GM12878 (cell line): ENCODE data around the gene HS3ST2. TPM values are rescaled to one million over a fixed set of nuclear protein-coding genes. Genes with fewer than 3 reads are reported as not detected.

Experiments
- ATAC-seq: fragments of 200-7000 bp; cut with Tn5 transposase; 3 replicates; pipeline ENCODE4 v1.9.1; 2020; ENCODE audit warnings: mild to moderate bottlenecking, moderate library complexity
- BruUV-seq: library from RNA; stranded (reverse); fragments of 400-500 nt; replicated peaks from 2 replicates; lab custom pipeline; 2021; lab: Mats Ljungman, UMichigan
- CTCF ChIA-PET: fragments of 300-600 bp; sonication (Branson Sonifier 250); formaldehyde crosslinking; extraction: SDS; loops from one replicate; lab custom pipeline; 2021; ENCODE audit warnings: inconsistent platforms; lab: Yijun Ruan, JAX
- POLR2A ChIA-PET: fragments of 350-600 bp; formaldehyde crosslinking; extraction: SDS; loops from one replicate; lab custom pipeline; 2021; ENCODE audit warnings: inconsistent platforms; lab: Charles Lee
- RAD21 ChIA-PET: fragments of 300-600 bp; sonication (Branson Sonifier 250); formaldehyde crosslinking; loops from one replicate; lab custom pipeline; 2023; ENCODE audit warnings: antibody characterized with exemption; ENCODE audit not compliant: unreplicated experiment; lab: Charles Lee
- SMC1A ChIA-PET: fragments of 300-600 bp; sonication (Branson Sonifier 250); formaldehyde crosslinking; loops from one replicate; lab custom pipeline; 2023; ENCODE audit not compliant: unreplicated experiment, uncharacterized antibody; lab: Charles Lee
- DNase-seq: peaks from one replicate; pipeline ENCODE4 v3.0.0-alpha.2; 2011; ENCODE audit warnings: low read depth, low spot score
- FAIRE-seq: peaks from 3 replicates; lab custom pipeline; 2011; peaks lifted over from hg19 to GRCh38; lab: Jason Lieb, UNC
- H2AFZ ChIP-seq: 2 replicates; pipeline ENCODE4 v1.6.0; 2011; ENCODE audit warnings: low read depth, low read length, control low read depth; ENCODE audit not compliant: control insufficient read depth
- H3K27ac ChIP-seq: 2 replicates; pipeline ENCODE4 v1.5.1; 2011; ENCODE audit warnings: control low read depth; ENCODE audit not compliant: control insufficient read depth, insufficient read depth
- H3K27me3 ChIP-seq, 2 experiments: replicated peaks in 1 of 2; 2 replicates each; pipeline versions ENCODE4 v1.6.0 to v1.6.1; 2011; ENCODE audit warnings: low read length in 1 of 2; ENCODE audit not compliant: control insufficient read depth in 2 of 2, insufficient read depth in 2 of 2
- H3K36me3 ChIP-seq, 2 experiments: 2 replicates each; pipeline ENCODE4 v1.5.1; 2011; ENCODE audit warnings: low read length in 1 of 2; ENCODE audit not compliant: control insufficient read depth in 2 of 2, insufficient read depth in 2 of 2
- H3K4me1 ChIP-seq: 2 replicates; pipeline ENCODE4 v1.6.1; 2011; ENCODE audit warnings: mild to moderate bottlenecking, low read length, moderate library complexity, mixed read lengths; ENCODE audit not compliant: control insufficient read depth, insufficient read depth
- H3K4me2 ChIP-seq: 2 replicates; pipeline ENCODE4 v1.6.0; 2011; ENCODE audit warnings: control low read depth; ENCODE audit not compliant: control insufficient read depth, insufficient read depth
- H3K4me3 ChIP-seq: fragments of 200-600 bp; sonication (generic); 2 replicates; pipeline ENCODE4 v1.5.1; 2016
- H3K79me2 ChIP-seq: 2 replicates; pipeline ENCODE4 v1.6.0; 2011; ENCODE audit warnings: low read length; ENCODE audit not compliant: control insufficient read depth, insufficient read depth
- H3K9ac ChIP-seq: 2 replicates; pipeline ENCODE4 v1.8.0; 2011; ENCODE audit warnings: low read length, control low read depth, mixed read lengths; ENCODE audit not compliant: control insufficient read depth, insufficient read depth
- H3K9me3 ChIP-seq: replicated peaks from 3 replicates; pipeline ENCODE4 v1.5.1; 2011; ENCODE audit warnings: mild to moderate bottlenecking, low read length; ENCODE audit not compliant: control insufficient read depth, insufficient read depth
- H4K20me1 ChIP-seq: 2 replicates; pipeline ENCODE4 v1.6.0; 2011; ENCODE audit not compliant: control insufficient read depth, insufficient read depth
- CHD2 ChIP-seq: IDR thresholded peaks from 2 replicates; pipeline ENCODE4 v1.6.1; 2011; ENCODE audit warnings: low read depth, low read length, improper control_type of control experiment, borderline replicate concordance
- FOS ChIP-seq: IDR thresholded peaks from 3 replicates; pipeline ENCODE4 v1.6.1; 2011; ENCODE audit warnings: borderline replicate concordance; ENCODE audit not compliant: insufficient read length; ENCODE audit errors: extremely low read depth
- FOXM1 ChIP-seq: IDR thresholded peaks from 2 replicates; pipeline ENCODE4 v1.6.1; 2012; ENCODE audit warnings: low read depth, mild to moderate bottlenecking, inconsistent platforms, low read length, moderate library complexity
- MYB ChIP-seq: fragments of 150-350 bp; IDR thresholded peaks from 2 replicates; pipeline ENCODE4 v1.6.1; 2014; ENCODE audit warnings: mild to moderate bottlenecking, low read depth, low read length, borderline replicate concordance
- PBX3 ChIP-seq: IDR thresholded peaks from 2 replicates; pipeline ENCODE4 v1.6.1; 2011; ENCODE audit warnings: mild to moderate bottlenecking, low read depth, low read length, moderate library complexity; ENCODE audit not compliant: insufficient replicate concordance
- ZNF274 ChIP-seq: IDR thresholded peaks from one replicate; pipeline ENCODE4 v1.8.0; 2011; ENCODE audit not compliant: insufficient read length, insufficient read depth
- WGBS: methylation state at CpG from one replicate; pipeline ENCODE4 v1.1.6; 2016; ENCODE audit warnings: low lambda C conversion rate; ENCODE audit not compliant: insufficient replicate concordance, insufficient coverage; ENCODE audit errors: missing lambda C conversion rate; 5-methylcytosine and 5-hydroxymethylcytosine counted together
- in situ Hi-C: fragments of 300-500 bp; cut with MboI; formaldehyde crosslinking; loops from 9 replicates; pipeline ENCODE4 v1.14.3; 2018; ENCODE audit warnings: mixed read lengths
- intact Hi-C: fragments of 100-400 bp; cut with micrococcal nuclease; formaldehyde crosslinking; loops from one replicate; pipeline ENCODE4 v1.14.2; 2022; ENCODE audit not compliant: unreplicated experiment
- polyA plus RNA-seq, 11 experiments: library from polyadenylated mRNA; depleted of rRNA in 4 of 11; unstranded in 6 of 11; stranded (reverse) in 5 of 11; fragments of >200 nt; fragmentation: Nextera tagmentation in 4 of 11; fragmentation: Illumina TruSeq in 1 of 11; extraction: Ambion mirVana in 4 of 11; extraction: Trizol in 1 of 11; gene quantifications; 1 replicate in 1 of 11; 2 replicates in 10 of 11; pipeline versions ENCODE4 v1.2.1 to v1.2.3, GENCODE V29; 2011 to 2016; ENCODE audit warnings: inconsistent platforms in 2 of 11, missing spikeins in 2 of 11, low read depth in 1 of 11
- total RNA-seq, 4 experiments: library from RNA; depleted of rRNA in 3 of 4; stranded (reverse); fragments of >200 nt in 3 of 4; fragmentation: Illumina TruSeq in 1 of 4; extraction: Trizol in 1 of 4; gene quantifications; 2 replicates each; pipeline versions ENCODE4 v1.2.1 to v1.2.3, GENCODE V29; 2013 to 2021
- TF ChIP-seq, protein P1 (sequence below): fragments of 450-650 bp; IDR thresholded peaks from 2 replicates; pipeline ENCODE4 v1.6.1; 2014; ENCODE audit warnings: mild to moderate bottlenecking

Gene HS3ST2
- total and polyA plus RNA-seq, 10 of the 15 experiments (the other 5 are each of a cell fraction or from before 2014, with no cell fraction given) = not detected

DNA sequence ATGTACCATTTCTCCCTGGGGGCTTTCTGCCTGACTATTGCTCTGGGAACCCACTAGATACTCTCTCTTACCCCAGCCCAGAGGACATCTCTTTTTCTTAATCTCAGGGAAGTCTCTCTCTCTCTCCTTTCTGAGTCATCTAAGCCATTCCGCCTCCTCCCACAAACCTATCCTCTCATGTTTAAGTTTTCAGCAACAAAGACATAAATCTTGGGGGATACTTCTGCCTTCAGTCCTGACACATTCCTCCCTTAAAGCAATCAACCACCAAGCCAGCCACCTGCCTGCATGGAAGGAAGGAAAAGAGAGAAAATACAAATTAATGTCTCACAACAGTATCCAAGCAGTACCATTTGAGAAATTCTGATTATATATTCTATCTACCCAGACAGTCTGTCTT is 128.8 kb downstream of the HS3ST2 start:
- Histone ChIP-seq H3K9ac (no peak overlapping the region), H3K27ac (no peak overlapping the region), H2AFZ (no peak overlapping the region), H3K27me3 (peaks cover under 1% of the 10 kb centered on the region in 2 experiments; a peak in 3 of 4 replicates), H3K4me2 (no peak overlapping the region), H4K20me1 (no peaks in the 10 kb centered on the region), H3K9me3 (no peaks in the 10 kb centered on the region), H3K36me3 (no peaks in the 10 kb centered on the region), H3K4me3 (no peak overlapping the region), H3K79me2 (no peaks in the 10 kb centered on the region), H3K4me1 (no peaks in the 10 kb centered on the region)
- ChIA-PET RAD21 (no interaction called here), POLR2A (no interaction called here), SMC1A (no interaction called here), CTCF (interaction anchor here (0.6 kb wide), 1 partner anchor 407 kb away, joined by 4 read pairs; no protein-coding TSS in a partner anchor)
- ATAC-seq = no peak
- in situ Hi-C loops = loop anchor here (10.0 kb wide), 1 partner anchor 1388 kb away; no protein-coding TSS in a partner anchor
- WGBS = 70% methylated on average over 1 of the region's 1 CpG
- FAIRE-seq = no peak
- no peak for DNase-seq
- intact Hi-C loops = no loop called here
- BruUV-seq = no TSS peak
- TF ChIP-seq FOS = no peak
- TF ChIP-seq, protein P1, sequence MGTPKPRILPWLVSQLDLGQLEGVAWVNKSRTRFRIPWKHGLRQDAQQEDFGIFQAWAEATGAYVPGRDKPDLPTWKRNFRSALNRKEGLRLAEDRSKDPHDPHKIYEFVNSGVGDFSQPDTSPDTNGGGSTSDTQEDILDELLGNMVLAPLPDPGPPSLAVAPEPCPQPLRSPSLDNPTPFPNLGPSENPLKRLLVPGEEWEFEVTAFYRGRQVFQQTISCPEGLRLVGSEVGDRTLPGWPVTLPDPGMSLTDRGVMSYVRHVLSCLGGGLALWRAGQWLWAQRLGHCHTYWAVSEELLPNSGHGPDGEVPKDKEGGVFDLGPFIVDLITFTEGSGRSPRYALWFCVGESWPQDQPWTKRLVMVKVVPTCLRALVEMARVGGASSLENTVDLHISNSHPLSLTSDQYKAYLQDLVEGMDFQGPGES = no peak
- no peak for TF ChIP-seq CHD2
- TF ChIP-seq, all 136 proteins: peak for 0

DNA sequence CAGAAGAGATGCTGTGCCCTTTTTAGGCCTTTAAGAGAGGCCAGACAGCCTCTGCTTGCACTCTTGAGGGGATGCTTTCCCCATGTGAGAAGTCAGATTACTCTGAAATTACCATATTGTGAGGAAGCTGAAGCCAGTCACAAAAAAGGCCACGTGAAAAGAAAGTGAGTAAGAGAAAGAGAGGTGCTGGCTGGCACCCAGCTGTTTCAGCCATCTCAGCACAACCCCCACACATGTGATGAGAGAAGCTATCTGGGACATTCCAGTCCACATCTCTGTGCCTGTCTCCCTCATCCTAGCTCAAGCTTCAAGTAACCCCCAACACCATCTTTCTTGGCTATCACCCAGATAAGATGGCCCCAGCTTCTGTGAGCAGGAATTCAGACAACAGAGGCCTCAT is 131.4 kb downstream of the HS3ST2 start:
- Histone ChIP-seq H3K27me3 (peaks cover 2 to 5% of the 10 kb centered on the region in 2 experiments; a peak in 3 of 4 replicates), H3K4me3 (no peak overlapping the region), H3K9ac (no peak overlapping the region), H3K4me2 (no peak overlapping the region), H3K79me2 (no peaks in the 10 kb centered on the region), H4K20me1 (no peaks in the 10 kb centered on the region), H2AFZ (no peak overlapping the region), H3K36me3 (no peaks in the 10 kb centered on the region), H3K9me3 (no peaks in the 10 kb centered on the region; the same call in 2 of the 3 replicates), H3K27ac (no peak overlapping the region), H3K4me1 (no peaks in the 10 kb centered on the region)
- FAIRE-seq (no peak), DNase-seq (no peak), ATAC-seq (no peak)
- POLR2A ChIA-PET = no interaction called here
- RAD21 ChIA-PET = no interaction called here
- TF ChIP-seq MYB (no peak), ZNF274 (no peak), FOXM1 (no peak), PBX3 (no peak)
- SMC1A ChIA-PET = no interaction called here
- in situ Hi-C loops = loop anchor here (10.0 kb wide), 1 partner anchor 1391 kb away; no protein-coding TSS in a partner anchor
- intact Hi-C loops = loop anchor here (5.0 kb wide), 1 partner anchor 48 kb away; no protein-coding TSS in a partner anchor
- 0% methylated on average over 1 of the region's 1 CpG for WGBS
- CTCF ChIA-PET = no interaction called here
- BruUV-seq = no TSS peak
